Stimulated activated CD8-positive, alpha-beta memory T cell treated with anti-CD3 and anti-CD28 coated beads, Interleukin-12 subunit alpha, Interleukin-12 subunit beta, amount 100 ng/mL, for 24 hours (primary cell): ENCODE results near the gene TMEM185B.
"Not testable (repeated sequence)": the region's sequence is repeated elsewhere in the genome, so short reads cannot be mapped to it uniquely, and the experiment has no call there.

Experiments used
- DNase-seq: peaks from one replicate; pipeline ENCODE4 v3.0.0-alpha.2; 2020; ENCODE audit errors: extremely low read depth

The TMEM185B gene

GRCh38 chr2:120208381-120209353, 14.5 kb downstream of the TMEM185B start:
- no peak for DNase-seq

- no peak for DNase-seq
Measured at GRCh38 chr2:120206022-120206581, 17.1 kb downstream of the TMEM185B start.

GRCh38 chr2:120204945-120205670, 18.1 kb downstream of the TMEM185B start:
- DNase-seq = no peak

GRCh38 chr2:120204417-120204816, 18.8 kb downstream of the TMEM185B start:
- DNase-seq = no peak

GRCh38 chr2:120204022-120204405, 19.2 kb downstream of the TMEM185B start:
- DNase-seq = no peak

GRCh38 chr2:120203251-120204021, 19.8 kb downstream of the TMEM185B start:
- no peak for DNase-seq

- not testable (repeated sequence) for DNase-seq
Measured at GRCh38 chr2:120199817-120200459, 23.3 kb downstream of the TMEM185B start.

- no peak for DNase-seq
Measured at GRCh38 chr2:120195553-120195952, 27.6 kb downstream of the TMEM185B start.

GRCh38 chr2:120192280-120192679, 30.9 kb downstream of the TMEM185B start:
- DNase-seq = no peak

GRCh38 chr2:120189189-120189588, 34.0 kb downstream of the TMEM185B start:
- DNase-seq = no peak

GRCh38 chr2:120182019-120182560, 41.1 kb downstream of the TMEM185B start:
- DNase-seq = no peak

- no peak for DNase-seq
Measured at GRCh38 chr2:120180066-120180465, 43.1 kb downstream of the TMEM185B start.

GRCh38 chr2:120179396-120179795, 43.8 kb downstream of the TMEM185B start:
- DNase-seq = no peak

GRCh38 chr2:120177973-120178372, 45.2 kb downstream of the TMEM185B start:
- DNase-seq = no peak

GRCh38 chr2:120177001-120177621, 46.1 kb downstream of the TMEM185B start:
- peak; percentile 51 for DNase-seq

- no peak for DNase-seq
Measured at GRCh38 chr2:120176526-120176925, 46.7 kb downstream of the TMEM185B start.

GRCh38 chr2:120174963-120175581, 48.1 kb downstream of the TMEM185B start:
- no peak for DNase-seq
